ENCODE results near the gene MMP8. TPM values are rescaled to one million over a fixed set of nuclear protein-coding genes. Genes with fewer than 3 reads are reported as not detected.
"Not testable (repeated sequence)": the region's sequence is repeated elsewhere in the genome, so short reads cannot be mapped to it uniquely, and the experiment has no call there.

The MMP8 gene
- total RNA-seq, 1 experiment from 2014 or later, result not detected

GRCh38 chr11:102751673-102752072 is 26.9 kb upstream of the MMP8 start:
- H4K20me1 ChIP-seq (ENCODE audit: low read length), result no peaks in the 10 kb centered on the region
- peaks cover 31% of the 10 kb centered on the region for H3K27me3 ChIP-seq (ENCODE audit: low read length)
- DNase-seq, result no peak
- no peaks in the 10 kb centered on the region for H3K36me3 ChIP-seq (ENCODE audit: low read depth, low read length)
- H3K79me2 ChIP-seq (ENCODE audit: low read length), result no peaks in the 10 kb centered on the region
- ChIA-PET CTCF (no interaction called here), POLR2A (ENCODE audit: unreplicated experiment) (no interaction called here)
- no peak overlapping the region for H2AFZ ChIP-seq (ENCODE audit: low read length)
- no peaks in the 10 kb centered on the region for H3K4me1 ChIP-seq (ENCODE audit: insufficient read depth, low read length)
- no peak overlapping the region for H3K4me2 ChIP-seq (ENCODE audit: low read length)
- no peaks in the 10 kb centered on the region for H3K9me3 ChIP-seq (ENCODE audit: low read length)
- no peak overlapping the region for H3K9ac ChIP-seq (ENCODE audit: low read length)
- H3K4me3 ChIP-seq (ENCODE audit: low read length), result no peak overlapping the region
- no peaks in the 10 kb centered on the region for H3F3A ChIP-seq (ENCODE audit: low read length, unreplicated experiment)
- no TSS peak for BruUV-seq (replicated peaks)
- TF ChIP-seq CTCF (conservative IDR thresholded peaks at IDR 0.05; ENCODE audit: low read depth, low read length), result no peak
- H3K27ac ChIP-seq (ENCODE audit: low read length), result no peak overlapping the region
- intact Hi-C loops (cut with micrococcal nuclease), result no loop called here
- no peak for ATAC-seq
- no peaks in the 10 kb centered on the region for H3K9me2 ChIP-seq (replicated peaks; ENCODE audit: low read length)

GRCh38 chr11:102749101-102749722 is 24.5 kb upstream of the MMP8 start:
- H3K9me3 ChIP-seq (ENCODE audit: low read length), result no peaks in the 10 kb centered on the region
- ATAC-seq (no peak), DNase-seq (no peak)
- ChIA-PET POLR2A (ENCODE audit: unreplicated experiment) (interaction anchor here (0.6 kb wide), 1 partner anchor 10 kb away, joined by 12 read pairs; no protein-coding TSS in a partner anchor), CTCF (interaction anchor here (0.7 kb wide), 1 partner anchor 33 kb away, joined by 5 read pairs; no protein-coding TSS in a partner anchor)
- peaks cover 25% of the 10 kb centered on the region for H3K27me3 ChIP-seq (ENCODE audit: low read length)
- no peak for TF ChIP-seq EZH2 (IDR thresholded peaks at IDR 0.05; ENCODE audit: low read length, unreplicated experiment)
- no peak for TF ChIP-seq CTCF (conservative IDR thresholded peaks at IDR 0.05; ENCODE audit: low read depth, low read length)
- TF ChIP-seq EZH2phosphoT487 (IDR thresholded peaks at IDR 0.05; ENCODE audit: borderline replicate concordance, low read length), result no peak
- no peaks in the 10 kb centered on the region for H3K4me1 ChIP-seq (ENCODE audit: insufficient read depth, low read length)
- no peaks in the 10 kb centered on the region for H3K79me2 ChIP-seq (ENCODE audit: low read length)
- H3K4me3 ChIP-seq (ENCODE audit: low read length), result no peak overlapping the region
- H3K27ac ChIP-seq (ENCODE audit: low read length), result no peak overlapping the region
- BruUV-seq (replicated peaks), result no TSS peak
- H3F3A ChIP-seq (ENCODE audit: low read length, unreplicated experiment), result no peaks in the 10 kb centered on the region
- H3K4me2 ChIP-seq (ENCODE audit: low read length), result no peak overlapping the region
- H2AFZ ChIP-seq (ENCODE audit: low read length), result no peak overlapping the region
- H4K20me1 ChIP-seq (ENCODE audit: low read length), result no peaks in the 10 kb centered on the region
- no peaks in the 10 kb centered on the region for H3K9me2 ChIP-seq (replicated peaks; ENCODE audit: low read length)
- H3K36me3 ChIP-seq (ENCODE audit: low read depth, low read length), result no peaks in the 10 kb centered on the region
- intact Hi-C loops (cut with micrococcal nuclease), result no loop called here
- H3K9ac ChIP-seq (ENCODE audit: low read length), result no peak overlapping the region

- peaks cover 16% of the 10 kb centered on the region; the same call in 1 of the 2 replicates for H3K27me3 ChIP-seq (ENCODE audit: low read length)
- CTCF ChIA-PET, DNase-seq: not testable (repeated sequence)
Observed at GRCh38 chr11:102746746-102747578, 22.2 kb upstream of the MMP8 start.

More at GRCh38 chr11:102746746-102747578, 22.2 kb upstream of the MMP8 start:
- H2AFZ ChIP-seq (ENCODE audit: low read length); intact Hi-C loops (cut with micrococcal nuclease); H3K79me2 ChIP-seq (ENCODE audit: low read length); H3K4me3 ChIP-seq (ENCODE audit: low read length); H3K4me2 ChIP-seq (ENCODE audit: low read length); BruUV-seq (replicated peaks); POLR2A ChIA-PET (ENCODE audit: unreplicated experiment); H3K9me2 ChIP-seq (replicated peaks; ENCODE audit: low read length); H4K20me1 ChIP-seq (ENCODE audit: low read length); H3K36me3 ChIP-seq (ENCODE audit: low read depth, low read length); ATAC-seq; H3F3A ChIP-seq (ENCODE audit: low read length, unreplicated experiment); H3K9ac ChIP-seq (ENCODE audit: low read length); H3K9me3 ChIP-seq (ENCODE audit: low read length); H3K27ac ChIP-seq (ENCODE audit: low read length); H3K4me1 ChIP-seq (ENCODE audit: insufficient read depth, low read length): not testable (repeated sequence)

Measured in PC-3 (cell line).